GM06990 (cell line): Measurements from ENCODE around the gene EFCAB11.
A peak's percentile ranks its signal among the peaks of the same experiment; 100 is the strongest.

Experiments
- DNase-seq: peaks from one replicate; pipeline ENCODE4 v3.0.0-alpha.2; 2011; ENCODE audit not compliant: insufficient read length; ENCODE audit errors: extremely low read depth
- H3K27me3 ChIP-seq: replicated peaks from 2 replicates; pipeline ENCODE4 v1.6.0; 2011; ENCODE audit warnings: low read length; ENCODE audit not compliant: control insufficient read depth, insufficient read depth
- H3K36me3 ChIP-seq: 2 replicates; pipeline ENCODE4 v1.5.1; 2011; ENCODE audit warnings: low read length; ENCODE audit not compliant: control insufficient read depth, insufficient read depth
- H3K4me3 ChIP-seq: replicated peaks from 2 replicates; pipeline ENCODE4 v1.5.1; 2011; ENCODE audit warnings: low read depth, mild to moderate bottlenecking, control low read depth, low read length
- TF ChIP-seq, protein P1 (sequence below): IDR thresholded peaks from 2 replicates; pipeline ENCODE4 v1.5.1; 2011; ENCODE audit warnings: low read length, control low read depth, mild to moderate bottlenecking, inconsistent platforms; ENCODE audit not compliant: insufficient read depth, poor library complexity, severe bottlenecking

EFCAB11 gene

DNA sequence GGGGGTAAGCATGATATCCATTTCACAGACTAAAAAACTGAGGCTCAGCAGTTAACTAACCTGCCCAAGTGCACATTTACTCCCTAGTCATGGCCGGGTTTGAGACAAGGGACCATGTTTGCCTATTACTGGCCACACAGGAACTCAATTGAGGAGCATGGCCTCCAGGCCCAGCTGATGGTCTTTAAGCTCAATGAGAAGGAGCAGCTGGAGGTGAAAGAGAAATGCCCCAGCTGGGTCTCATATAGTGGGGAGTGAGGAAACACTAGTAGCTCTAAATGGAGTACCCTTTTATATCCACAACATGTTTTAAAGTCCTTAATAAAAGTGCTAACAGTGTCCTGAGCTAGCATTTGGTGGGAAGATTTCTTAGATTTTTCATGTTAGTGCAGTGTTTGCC, 2.8 kb upstream of the EFCAB11 start:
- no peak for DNase-seq
- Histone ChIP-seq H3K36me3 (peaks cover 5% of the 10 kb centered on the region), H3K4me3 (peak overlapping the region; percentile 84), H3K27me3 (no peaks in the 10 kb centered on the region)
- TF ChIP-seq, protein P1, sequence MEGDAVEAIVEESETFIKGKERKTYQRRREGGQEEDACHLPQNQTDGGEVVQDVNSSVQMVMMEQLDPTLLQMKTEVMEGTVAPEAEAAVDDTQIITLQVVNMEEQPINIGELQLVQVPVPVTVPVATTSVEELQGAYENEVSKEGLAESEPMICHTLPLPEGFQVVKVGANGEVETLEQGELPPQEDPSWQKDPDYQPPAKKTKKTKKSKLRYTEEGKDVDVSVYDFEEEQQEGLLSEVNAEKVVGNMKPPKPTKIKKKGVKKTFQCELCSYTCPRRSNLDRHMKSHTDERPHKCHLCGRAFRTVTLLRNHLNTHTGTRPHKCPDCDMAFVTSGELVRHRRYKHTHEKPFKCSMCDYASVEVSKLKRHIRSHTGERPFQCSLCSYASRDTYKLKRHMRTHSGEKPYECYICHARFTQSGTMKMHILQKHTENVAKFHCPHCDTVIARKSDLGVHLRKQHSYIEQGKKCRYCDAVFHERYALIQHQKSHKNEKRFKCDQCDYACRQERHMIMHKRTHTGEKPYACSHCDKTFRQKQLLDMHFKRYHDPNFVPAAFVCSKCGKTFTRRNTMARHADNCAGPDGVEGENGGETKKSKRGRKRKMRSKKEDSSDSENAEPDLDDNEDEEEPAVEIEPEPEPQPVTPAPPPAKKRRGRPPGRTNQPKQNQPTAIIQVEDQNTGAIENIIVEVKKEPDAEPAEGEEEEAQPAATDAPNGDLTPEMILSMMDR, result no peak

- H3K4me3 ChIP-seq, result peak overlapping the region; percentile 84
- DNase-seq, result no peak
- H3K36me3 ChIP-seq, result peaks cover 5% of the 10 kb centered on the region
- TF ChIP-seq, protein P1, result no peak
- no peaks in the 10 kb centered on the region for H3K27me3 ChIP-seq
Observed at GRCh38 chr14:89956661-89957009, 2.1 kb upstream of the EFCAB11 start.

DNA sequence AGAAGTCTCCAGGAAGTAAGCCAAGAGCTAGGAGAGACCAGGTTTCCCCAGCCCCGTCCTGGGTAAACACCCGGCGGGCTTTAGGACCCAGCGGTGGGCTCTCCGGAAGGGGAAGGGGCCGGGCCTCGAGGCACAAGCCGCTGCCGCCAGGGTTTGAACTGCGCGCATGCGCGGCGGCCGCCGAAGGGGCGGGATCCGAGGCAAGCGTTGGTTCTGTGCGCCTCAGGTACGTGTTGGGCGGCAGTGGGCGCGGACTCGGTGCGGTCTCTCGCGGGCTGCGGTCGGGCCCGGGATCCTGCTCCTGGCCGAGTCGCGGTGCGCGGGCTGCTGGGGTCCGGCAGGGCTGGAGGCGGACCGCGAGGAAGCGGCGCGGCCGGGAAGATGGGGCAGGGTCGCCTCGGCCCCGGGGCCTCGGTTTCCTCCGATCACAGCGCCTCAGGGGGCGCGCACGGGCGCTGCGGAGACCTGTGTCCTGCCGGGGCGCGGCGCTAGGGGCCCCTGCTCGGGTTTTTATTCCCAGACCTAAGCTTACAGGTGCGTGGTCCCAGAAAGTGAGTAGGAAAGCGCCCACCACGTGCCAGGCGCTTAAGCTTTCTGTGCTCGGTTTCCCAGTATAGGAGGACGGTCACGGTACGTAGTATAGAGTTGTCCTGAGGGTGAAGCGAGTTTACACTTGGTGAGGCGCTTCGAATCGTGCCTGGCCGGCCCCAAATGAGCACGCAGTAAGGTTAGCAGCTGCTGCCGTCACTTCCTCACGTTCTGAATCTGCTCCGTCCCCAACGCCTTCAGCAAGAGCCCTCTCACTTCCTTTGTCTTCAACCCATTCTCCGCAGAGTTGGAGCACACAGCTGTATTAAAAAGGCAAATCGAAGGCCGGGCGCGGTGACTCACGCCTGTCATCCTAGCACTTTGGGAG, 1.5 kb upstream of the EFCAB11 start, which contains the start of gene TDP1:
TSS of gene TDP1 (plus strand) at position 183 of the 916 bp plus-strand sequence. CDS start 7,188 bp downstream, outside the sequence.
- H3K27me3 ChIP-seq, result no peaks in the 10 kb centered on the region
- H3K4me3 ChIP-seq, result peak within 1 kb of the TSS; percentile 84
- DNase-seq, result peak; percentile 99
- TF ChIP-seq, protein P1, result peak; percentile 11
- peaks cover 5% of the 10 kb centered on the region for H3K36me3 ChIP-seq

DNA sequence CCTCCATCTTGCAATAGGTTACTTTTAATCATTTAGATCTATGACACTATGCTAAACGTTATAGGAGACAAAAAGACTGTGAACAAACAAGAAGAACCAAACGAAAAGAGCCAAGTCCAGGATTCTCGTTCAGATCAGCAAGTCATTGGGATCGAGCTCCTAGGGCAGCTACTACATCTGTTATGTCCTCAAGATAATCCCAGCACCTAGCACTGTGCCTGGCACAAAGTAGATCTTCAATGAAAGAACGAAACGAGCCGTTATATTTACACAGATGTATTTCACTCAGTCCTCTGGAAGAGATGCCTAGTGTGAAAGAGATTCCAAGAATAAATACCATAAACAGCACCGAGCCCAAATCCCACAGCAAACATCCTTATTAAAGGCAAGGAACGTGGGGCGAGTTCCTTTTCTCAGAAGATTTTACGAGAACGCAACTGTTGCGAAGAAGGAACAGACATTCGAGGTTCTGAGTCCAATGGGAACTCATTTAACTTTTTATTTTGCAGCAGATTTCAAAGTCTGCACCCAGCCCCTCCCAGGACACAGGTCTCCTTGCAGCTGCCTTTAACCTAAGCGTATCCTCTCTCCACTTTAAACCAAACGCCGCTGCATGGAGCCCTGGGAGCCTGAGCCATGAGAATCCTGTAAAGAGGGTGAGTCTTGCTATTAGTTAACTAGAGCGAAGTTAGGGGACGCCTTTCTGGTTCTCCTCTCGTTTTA, 653 bp upstream of the EFCAB11 start:
- DNase-seq, result no peak
- Histone ChIP-seq H3K36me3 (peaks cover 5% of the 10 kb centered on the region), H3K27me3 (no peaks in the 10 kb centered on the region), H3K4me3 (peak overlapping the region; percentile 84)
- TF ChIP-seq, protein P1, result no peak

GRCh38 chr14:89953602-89954001, 928 bp downstream of the EFCAB11 start:
- Histone ChIP-seq H3K4me3 (no peak overlapping the region), H3K36me3 (peaks cover 3% of the 10 kb centered on the region), H3K27me3 (no peaks in the 10 kb centered on the region)
- TF ChIP-seq, protein P1, result no peak
- no peak for DNase-seq
